Measurements from ENCODE around the gene UMODL1.

Gene UMODL1

GRCh38 chr21:42163511-42163863 is 92.4 kb downstream of the UMODL1 start:
- no peak overlapping the region for H3K4me3 ChIP-seq (ENCODE audit: low read depth, low read length)
- no peak for TF ChIP-seq CTCF (IDR thresholded peaks at IDR 0.05; ENCODE audit: low read depth, low read length)

- H3K4me3 ChIP-seq (ENCODE audit: low read depth, low read length) = no peak overlapping the region
- TF ChIP-seq CTCF (IDR thresholded peaks at IDR 0.05; ENCODE audit: low read depth, low read length) = no peak
Observed at GRCh38 chr21:42164064-42164789, 93.1 kb downstream of the UMODL1 start.

- no peak for TF ChIP-seq CTCF (IDR thresholded peaks at IDR 0.05; ENCODE audit: low read depth, low read length)
- H3K4me3 ChIP-seq (ENCODE audit: low read depth, low read length) = no peak overlapping the region
Observed at GRCh38 chr21:42164818-42165217, 93.7 kb downstream of the UMODL1 start.

- H3K4me3 ChIP-seq (ENCODE audit: low read depth, low read length) = no peak overlapping the region
- no peak for TF ChIP-seq CTCF (IDR thresholded peaks at IDR 0.05; ENCODE audit: low read depth, low read length)
Observed at GRCh38 chr21:42165901-42166300, 94.8 kb downstream of the UMODL1 start.

- H3K4me3 ChIP-seq (ENCODE audit: low read depth, low read length) = no peak overlapping the region
- TF ChIP-seq CTCF (IDR thresholded peaks at IDR 0.05; ENCODE audit: low read depth, low read length) = no peak
Observed at GRCh38 chr21:42169758-42170157, 98.6 kb downstream of the UMODL1 start.

GRCh38 chr21:42171091-42172053 is 100.3 kb downstream of the UMODL1 start:
- H3K4me3 ChIP-seq (ENCODE audit: low read depth, low read length) = no peak overlapping the region
- no peak for TF ChIP-seq CTCF (IDR thresholded peaks at IDR 0.05; ENCODE audit: low read depth, low read length)
